Coronary artery (tissue), 2 donors: Measurements from ENCODE around the gene ZNF14.
"Not testable (repeated sequence)": the region's sequence is repeated elsewhere in the genome, so short reads cannot be mapped to it uniquely, and the experiment has no call there.

Experiments used
- DNase-seq: peaks from one replicate; pipeline ENCODE4 v3.0.0-alpha.2; 2017; ENCODE audit warnings: low spot score
- H3K27ac ChIP-seq, 2 donors: fragments of 200-600 bp; sonication (generic); one replicate each; pipeline ENCODE4 v1.5.1; 2016 to 2019
- H3K4me3 ChIP-seq: fragments of 200-600 bp; sonication (generic); 2 replicates; pipeline ENCODE4 v1.5.1; 2016; ENCODE audit warnings: mild to moderate bottlenecking, moderate library complexity
- TF ChIP-seq, protein P1 (sequence below): fragments of 200-600 bp; sonication (generic); IDR thresholded peaks from one replicate; pipeline ENCODE4 v1.5.1; 2019; ENCODE audit warnings: antibody characterized with exemption

ZNF14 gene

DNA sequence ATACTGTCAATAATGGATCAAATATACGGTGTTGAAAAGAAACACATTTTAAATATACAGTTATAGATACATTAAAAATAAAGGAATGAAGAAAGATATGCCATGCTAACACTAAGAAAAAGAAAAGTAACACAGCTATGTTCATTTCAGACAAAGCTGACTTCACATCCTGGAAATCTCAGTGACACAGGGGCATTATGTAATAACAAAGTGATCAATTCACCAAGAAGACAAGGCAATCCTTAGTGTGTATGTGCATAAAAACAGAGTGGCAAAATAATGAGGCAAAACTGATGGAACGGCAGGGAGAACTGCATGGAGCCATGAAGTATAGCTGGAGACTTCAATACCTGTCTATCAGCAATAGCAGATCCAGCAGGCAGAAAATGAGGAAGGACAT is 13.1 kb downstream of the ZNF14 start:
- DNase-seq: no peak
- TF ChIP-seq, protein P1, sequence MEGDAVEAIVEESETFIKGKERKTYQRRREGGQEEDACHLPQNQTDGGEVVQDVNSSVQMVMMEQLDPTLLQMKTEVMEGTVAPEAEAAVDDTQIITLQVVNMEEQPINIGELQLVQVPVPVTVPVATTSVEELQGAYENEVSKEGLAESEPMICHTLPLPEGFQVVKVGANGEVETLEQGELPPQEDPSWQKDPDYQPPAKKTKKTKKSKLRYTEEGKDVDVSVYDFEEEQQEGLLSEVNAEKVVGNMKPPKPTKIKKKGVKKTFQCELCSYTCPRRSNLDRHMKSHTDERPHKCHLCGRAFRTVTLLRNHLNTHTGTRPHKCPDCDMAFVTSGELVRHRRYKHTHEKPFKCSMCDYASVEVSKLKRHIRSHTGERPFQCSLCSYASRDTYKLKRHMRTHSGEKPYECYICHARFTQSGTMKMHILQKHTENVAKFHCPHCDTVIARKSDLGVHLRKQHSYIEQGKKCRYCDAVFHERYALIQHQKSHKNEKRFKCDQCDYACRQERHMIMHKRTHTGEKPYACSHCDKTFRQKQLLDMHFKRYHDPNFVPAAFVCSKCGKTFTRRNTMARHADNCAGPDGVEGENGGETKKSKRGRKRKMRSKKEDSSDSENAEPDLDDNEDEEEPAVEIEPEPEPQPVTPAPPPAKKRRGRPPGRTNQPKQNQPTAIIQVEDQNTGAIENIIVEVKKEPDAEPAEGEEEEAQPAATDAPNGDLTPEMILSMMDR: no peak
- Histone ChIP-seq H3K4me3 (no peak overlapping the region), H3K27ac (no peak overlapping the region)

DNA sequence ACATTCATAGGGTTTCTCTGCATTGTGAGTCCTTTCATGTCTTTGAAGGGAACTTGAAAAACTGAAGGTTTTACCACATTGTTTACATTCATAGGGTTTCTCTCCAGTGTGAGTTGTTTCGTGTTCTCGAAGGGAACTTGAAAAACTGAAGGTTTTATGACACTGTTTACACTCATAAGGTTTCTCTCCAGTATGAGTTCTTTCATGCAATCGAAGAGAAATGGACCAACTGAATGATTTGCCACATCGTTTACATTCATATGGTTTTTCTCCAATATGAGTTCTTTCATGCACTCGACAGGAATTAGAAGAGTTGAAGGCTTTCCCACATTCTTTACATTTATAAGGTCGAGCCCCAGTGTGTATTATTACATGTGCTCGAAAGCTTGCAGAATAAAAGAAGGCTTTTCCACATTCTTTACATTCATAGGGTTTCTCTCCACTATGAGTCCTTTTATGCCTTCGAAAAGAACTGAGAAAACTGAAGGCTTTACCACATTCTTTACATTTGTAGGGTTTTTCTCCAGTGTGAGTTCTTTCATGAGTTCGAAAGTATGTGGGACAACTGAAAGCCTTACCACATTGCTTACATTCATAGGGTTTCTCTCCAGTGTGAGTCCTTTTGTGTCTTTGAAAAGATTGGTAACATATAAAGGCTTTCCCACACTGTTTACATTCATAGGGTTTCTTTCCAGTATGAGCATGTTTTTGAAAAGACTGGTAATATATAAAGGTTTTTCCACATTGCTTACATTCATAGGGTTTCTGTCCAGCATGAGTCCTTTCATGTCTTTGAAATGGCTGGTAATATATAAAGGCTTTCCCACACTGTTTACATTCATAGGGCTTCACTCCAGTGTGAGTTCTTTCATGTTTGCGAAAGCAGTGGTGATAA is 20.7 kb downstream of the ZNF14 start:
- TF ChIP-seq, protein P1: no peak
- peak overlapping the region; percentile 23 for H3K4me3 ChIP-seq
- H3K27ac ChIP-seq: no peak overlapping the region
- no peak for DNase-seq

DNA sequence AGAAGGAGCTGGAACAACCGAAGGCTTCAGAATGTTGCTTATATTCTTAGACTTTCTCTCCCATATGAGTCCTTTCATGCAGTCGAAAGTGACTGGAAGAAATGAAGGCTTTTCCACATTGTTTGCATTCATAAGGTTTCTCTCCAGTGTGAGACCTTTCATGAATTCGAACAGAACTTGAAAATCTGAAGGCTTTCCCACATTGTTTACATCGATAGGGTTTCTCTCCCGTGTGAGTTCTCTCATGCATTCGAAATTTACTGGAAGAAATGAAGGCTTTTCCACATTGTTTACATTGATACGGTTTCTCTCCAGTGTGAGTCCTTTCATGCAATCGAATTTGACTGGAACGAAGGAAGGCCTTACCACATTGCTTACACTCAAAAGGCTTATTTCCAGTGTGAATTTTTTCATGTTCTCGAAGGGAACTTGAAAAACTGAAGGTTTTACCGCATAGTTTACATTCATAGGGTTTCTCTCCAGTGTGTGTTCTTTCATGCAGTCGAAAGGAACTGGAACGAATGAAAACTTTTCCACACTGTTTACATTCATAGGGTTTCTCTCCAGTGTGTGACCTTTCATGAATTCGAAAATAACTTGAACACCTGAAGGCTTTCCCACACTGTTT is 21.5 kb downstream of the ZNF14 start:
- Histone ChIP-seq H3K4me3 (peak overlapping the region; percentile 23), H3K27ac (no peak overlapping the region)
- TF ChIP-seq, protein P1: no peak
- no peak for DNase-seq

DNA sequence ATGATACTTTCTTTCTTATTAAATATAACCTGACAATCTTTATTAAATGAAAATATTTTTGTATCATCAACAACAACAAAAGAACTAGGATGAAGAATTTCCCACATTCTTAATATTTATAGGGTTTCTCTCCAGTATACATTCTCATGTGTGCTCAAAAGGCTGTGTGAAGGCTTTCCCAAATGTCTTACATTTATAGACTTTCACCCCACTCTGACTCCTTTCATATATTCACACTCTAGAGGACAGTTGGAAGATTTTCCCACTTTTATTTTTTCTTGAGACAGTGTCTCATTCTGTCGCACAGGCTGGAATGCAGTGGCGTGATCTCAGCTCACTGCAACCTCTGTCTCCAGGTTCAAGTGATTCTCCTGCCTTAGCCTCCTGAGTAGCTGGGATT is 22.4 kb downstream of the ZNF14 start:
- Histone ChIP-seq H3K27ac (no peak overlapping the region), H3K4me3 (no peak overlapping the region)
- TF ChIP-seq, protein P1: no peak
- no peak for DNase-seq

DNA sequence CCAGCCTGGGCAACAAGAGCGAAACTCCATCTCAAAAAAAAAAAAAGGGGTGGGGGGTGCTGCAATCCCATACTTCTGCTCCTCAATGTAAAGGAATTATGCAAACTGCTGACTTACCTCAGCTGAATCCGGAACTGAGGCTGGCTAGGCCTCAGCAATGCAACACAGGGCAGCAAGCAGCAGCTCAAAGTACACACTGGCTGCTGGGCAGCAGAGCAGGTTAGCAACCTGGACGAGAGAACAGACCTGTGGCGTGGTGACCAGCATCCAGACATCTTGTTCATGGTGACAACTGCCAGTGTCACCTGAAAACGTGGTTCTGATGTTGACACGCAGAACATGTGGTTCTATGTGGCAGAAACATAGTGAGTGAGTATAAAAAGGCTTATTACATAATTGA is 28.1 kb downstream of the ZNF14 start:
- no peak for DNase-seq
- Histone ChIP-seq H3K27ac (no peak overlapping the region), H3K4me3 (no peak overlapping the region)
- TF ChIP-seq, protein P1: no peak

DNA sequence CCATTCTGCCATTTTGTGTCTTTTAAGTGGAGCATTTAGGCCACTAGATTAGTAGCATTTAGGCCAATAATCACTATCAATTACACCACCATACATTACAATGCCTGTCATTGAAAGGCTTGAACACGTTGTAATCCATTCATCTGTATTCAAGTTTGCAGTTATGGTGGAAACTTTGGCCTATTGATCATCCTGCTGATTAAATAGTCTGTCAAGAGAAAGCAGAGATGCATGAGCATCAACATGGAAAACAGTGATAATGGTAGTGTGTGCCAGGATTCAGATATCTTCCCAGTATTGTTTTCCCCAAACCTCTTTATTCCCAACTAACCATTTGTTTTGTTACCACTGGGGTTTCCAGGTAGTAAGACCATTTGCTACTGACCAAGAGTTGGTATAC is 32.4 kb downstream of the ZNF14 start:
- not testable (repeated sequence) for H3K27ac ChIP-seq, DNase-seq, H3K4me3 ChIP-seq

DNA sequence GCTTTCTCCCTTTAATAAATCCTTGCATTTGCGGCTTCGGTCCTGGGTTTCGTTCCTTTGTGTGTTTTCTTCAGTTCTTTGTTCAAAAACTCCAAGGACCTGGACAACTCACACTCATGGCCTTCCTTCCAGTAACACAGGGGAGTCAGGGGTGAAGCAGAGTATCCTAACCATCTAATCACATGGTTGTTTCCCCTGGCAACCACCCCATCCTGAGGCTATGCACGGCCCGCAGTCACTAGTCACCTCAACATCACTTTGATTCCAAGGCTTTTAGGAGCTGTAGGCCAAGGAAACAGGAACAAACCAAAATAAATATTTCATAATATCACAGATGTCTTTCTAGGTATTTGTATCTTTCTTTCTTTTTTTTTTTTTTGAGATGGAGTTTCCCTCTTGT is 35.3 kb downstream of the ZNF14 start:
- TF ChIP-seq, protein P1: no peak
- Histone ChIP-seq H3K4me3 (no peak overlapping the region), H3K27ac (no peak overlapping the region)
- no peak for DNase-seq
